ENCODE measurements around the gene PAEP. TPM values are rescaled to one million over a fixed set of nuclear protein-coding genes. Genes with fewer than 3 reads are reported as not detected.

PAEP gene
- total RNA-seq, 1 experiment from 2014 or later = not detected

- H3K36me3 Mint-ChIP-seq (ENCODE audit: insufficient read depth, unreplicated experiment) = no peaks in the 10 kb centered on the region
- H3K4me1 Mint-ChIP-seq (ENCODE audit: low read depth, unreplicated experiment) = no peaks in the 10 kb centered on the region
- DNase-seq = no peak
- no peaks in the 10 kb centered on the region for H3K27me3 ChIP-seq (replicated peaks; ENCODE audit: control insufficient read depth, insufficient read depth, low read length)
- H3K9me3 Mint-ChIP-seq (ENCODE audit: unreplicated experiment) = peaks cover 8% of the 10 kb centered on the region
- H3K9me3 ChIP-seq = no peaks in the 10 kb centered on the region
- intact Hi-C loops (cut with micrococcal nuclease; ENCODE audit: unreplicated experiment) = no loop called here
- H3K4me1 ChIP-seq = no peaks in the 10 kb centered on the region
- H3K27me3 Mint-ChIP-seq (ENCODE audit: insufficient read depth, unreplicated experiment) = no peaks in the 10 kb centered on the region
- no peak overlapping the region for H3K4me3 Mint-ChIP-seq (ENCODE audit: unreplicated experiment)
- H3K27ac Mint-ChIP-seq (ENCODE audit: unreplicated experiment) = no peak overlapping the region
- no peaks in the 10 kb centered on the region for H3K36me3 ChIP-seq (ENCODE audit: control insufficient read depth, insufficient read depth, low read length)
- CTCF ChIA-PET = no interaction called here
- BruUV-seq (replicated peaks) = no TSS peak
- POLR2A ChIA-PET = no interaction called here
- TF ChIP-seq, protein P1, sequence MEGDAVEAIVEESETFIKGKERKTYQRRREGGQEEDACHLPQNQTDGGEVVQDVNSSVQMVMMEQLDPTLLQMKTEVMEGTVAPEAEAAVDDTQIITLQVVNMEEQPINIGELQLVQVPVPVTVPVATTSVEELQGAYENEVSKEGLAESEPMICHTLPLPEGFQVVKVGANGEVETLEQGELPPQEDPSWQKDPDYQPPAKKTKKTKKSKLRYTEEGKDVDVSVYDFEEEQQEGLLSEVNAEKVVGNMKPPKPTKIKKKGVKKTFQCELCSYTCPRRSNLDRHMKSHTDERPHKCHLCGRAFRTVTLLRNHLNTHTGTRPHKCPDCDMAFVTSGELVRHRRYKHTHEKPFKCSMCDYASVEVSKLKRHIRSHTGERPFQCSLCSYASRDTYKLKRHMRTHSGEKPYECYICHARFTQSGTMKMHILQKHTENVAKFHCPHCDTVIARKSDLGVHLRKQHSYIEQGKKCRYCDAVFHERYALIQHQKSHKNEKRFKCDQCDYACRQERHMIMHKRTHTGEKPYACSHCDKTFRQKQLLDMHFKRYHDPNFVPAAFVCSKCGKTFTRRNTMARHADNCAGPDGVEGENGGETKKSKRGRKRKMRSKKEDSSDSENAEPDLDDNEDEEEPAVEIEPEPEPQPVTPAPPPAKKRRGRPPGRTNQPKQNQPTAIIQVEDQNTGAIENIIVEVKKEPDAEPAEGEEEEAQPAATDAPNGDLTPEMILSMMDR (IDR thresholded peaks at IDR 0.05; ENCODE audit: insufficient read depth in 1 of 2, low read depth in 1 of 2, low read length in 1 of 2, severe bottlenecking in 1 of 2, unreplicated experiment in 1 of 2) = no peak
- no peak overlapping the region for H3K4me3 ChIP-seq (ENCODE audit: low read depth, low read length)
Observed at GRCh38 chr9:135552698-135553171, 8.8 kb upstream of the PAEP start.

DNA sequence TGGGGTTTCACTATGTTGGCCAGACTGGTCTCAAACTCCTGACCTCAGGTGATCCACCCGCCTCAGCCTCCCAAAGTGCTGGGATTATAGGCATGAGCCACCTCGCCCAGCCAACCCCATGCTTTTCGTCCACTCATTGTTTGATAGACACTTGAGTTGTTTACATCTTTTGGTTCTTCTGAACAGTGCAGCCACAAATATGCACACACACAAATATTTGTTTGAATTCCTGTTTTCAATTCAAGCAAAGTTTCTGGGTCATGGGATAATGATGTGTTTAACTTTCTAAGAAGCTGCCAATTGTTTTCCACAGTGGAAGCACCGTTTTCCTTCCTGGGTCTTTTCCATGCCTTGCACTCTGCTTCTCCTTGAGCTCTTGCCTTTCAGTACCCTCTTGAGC, 6.8 kb upstream of the PAEP start:
- no peaks in the 10 kb centered on the region for H3K36me3 ChIP-seq (ENCODE audit: control insufficient read depth, insufficient read depth, low read length)
- Mint-ChIP-seq H3K36me3 (ENCODE audit: insufficient read depth, unreplicated experiment) (no peaks in the 10 kb centered on the region), H3K4me1 (ENCODE audit: low read depth, unreplicated experiment) (no peaks in the 10 kb centered on the region), H3K4me3 (ENCODE audit: unreplicated experiment) (no peak overlapping the region), H3K27ac (ENCODE audit: unreplicated experiment) (no peak overlapping the region), H3K9me3 (ENCODE audit: unreplicated experiment) (peaks cover 8% of the 10 kb centered on the region), H3K27me3 (ENCODE audit: insufficient read depth, unreplicated experiment) (no peaks in the 10 kb centered on the region)
- DNase-seq = no peak
- intact Hi-C loops (cut with micrococcal nuclease; ENCODE audit: unreplicated experiment) = no loop called here
- no peaks in the 10 kb centered on the region for H3K9me3 ChIP-seq
- ChIA-PET POLR2A (no interaction called here), CTCF (no interaction called here)
- BruUV-seq (replicated peaks) = no TSS peak
- H3K4me1 ChIP-seq = no peaks in the 10 kb centered on the region
- H3K27me3 ChIP-seq (replicated peaks; ENCODE audit: control insufficient read depth, insufficient read depth, low read length) = no peaks in the 10 kb centered on the region
- TF ChIP-seq, protein P1 (IDR thresholded peaks at IDR 0.05; ENCODE audit: insufficient read depth in 1 of 2, low read depth in 1 of 2, low read length in 1 of 2, severe bottlenecking in 1 of 2, unreplicated experiment in 1 of 2) = no peak
- no peak overlapping the region for H3K4me3 ChIP-seq (ENCODE audit: low read depth, low read length)

- no peaks in the 10 kb centered on the region for H3K4me1 Mint-ChIP-seq (ENCODE audit: low read depth, unreplicated experiment)
- no TSS peak for BruUV-seq (replicated peaks)
Observed at GRCh38 chr9:135555203-135555602, 6.4 kb upstream of the PAEP start.

More at GRCh38 chr9:135555203-135555602, 6.4 kb upstream of the PAEP start:
- TF ChIP-seq, protein P1 (IDR thresholded peaks at IDR 0.05; ENCODE audit: insufficient read depth in 1 of 2, low read depth in 1 of 2, low read length in 1 of 2, severe bottlenecking in 1 of 2, unreplicated experiment in 1 of 2) = no peak
- no peaks in the 10 kb centered on the region for H3K36me3 ChIP-seq (ENCODE audit: control insufficient read depth, insufficient read depth, low read length)
- no peaks in the 10 kb centered on the region for H3K27me3 ChIP-seq (replicated peaks; ENCODE audit: control insufficient read depth, insufficient read depth, low read length)
- H3K36me3 Mint-ChIP-seq (ENCODE audit: insufficient read depth, unreplicated experiment) = no peaks in the 10 kb centered on the region
- no peaks in the 10 kb centered on the region for H3K4me1 ChIP-seq
- H3K27me3 Mint-ChIP-seq (ENCODE audit: insufficient read depth, unreplicated experiment) = no peaks in the 10 kb centered on the region
- CTCF ChIA-PET = no interaction called here
- POLR2A ChIA-PET = no interaction called here
- H3K9me3 ChIP-seq = no peaks in the 10 kb centered on the region
- DNase-seq = no peak
- H3K27ac Mint-ChIP-seq (ENCODE audit: unreplicated experiment) = no peak overlapping the region
- no peak overlapping the region for H3K4me3 ChIP-seq (ENCODE audit: low read depth, low read length)
- intact Hi-C loops (cut with micrococcal nuclease; ENCODE audit: unreplicated experiment) = no loop called here
- no peak overlapping the region for H3K4me3 Mint-ChIP-seq (ENCODE audit: unreplicated experiment)
- H3K9me3 Mint-ChIP-seq (ENCODE audit: unreplicated experiment) = peaks cover 8% of the 10 kb centered on the region

Data from Caco-2 (cell line).